GM23338 (cell line): ENCODE data around the gene SNAPC2. TPM values are rescaled to one million over a fixed set of nuclear protein-coding genes. Genes with fewer than 3 reads are reported as not detected.

Experiments used
- ATAC-seq: fragments of 200-7000 bp; cut with Tn5 transposase; 3 replicates; pipeline ENCODE4 v1.9.1; 2020
- DNase-seq: peaks from one replicate; pipeline ENCODE4 v3.0.0-alpha.2; 2015; ENCODE audit warnings: low spot score
- H2AFZ ChIP-seq: fragments of 200-600 bp; sonication (generic); 2 replicates; pipeline ENCODE4 v1.8.0; 2016; ENCODE audit warnings: antibody characterized with exemption, mild to moderate bottlenecking, moderate library complexity
- H3F3A ChIP-seq: fragments of 200-600 bp; sonication (generic); replicated peaks from 2 replicates; pipeline ENCODE4 v1.8.0; 2017; ENCODE audit warnings: antibody characterized with exemption, mixed run types, low read depth
- H3K27ac ChIP-seq: fragments of 200-600 bp; sonication (generic); 2 replicates; pipeline ENCODE4 v1.6.1; 2016; ENCODE audit warnings: low read depth
- H3K27me3 ChIP-seq: fragments of 200-600 bp; sonication (generic); 2 replicates; pipeline ENCODE4 v1.8.0; 2016; ENCODE audit warnings: mild to moderate bottlenecking, mixed run types, moderate library complexity; ENCODE audit not compliant: insufficient read depth
- H3K36me3 ChIP-seq: fragments of 200-600 bp; sonication (generic); 2 replicates; pipeline ENCODE4 v1.8.0; 2016; ENCODE audit warnings: mild to moderate bottlenecking; ENCODE audit not compliant: insufficient read depth
- H3K4me1 ChIP-seq: fragments of 200-600 bp; sonication (generic); 2 replicates; pipeline ENCODE4 v1.8.0; 2016; ENCODE audit warnings: mild to moderate bottlenecking, moderate library complexity; ENCODE audit not compliant: insufficient read depth
- H3K4me2 ChIP-seq: fragments of 200-600 bp; sonication (generic); 2 replicates; pipeline ENCODE4 v1.7.1; 2017; ENCODE audit warnings: mixed run types
- H3K4me3 ChIP-seq: fragments of 200-600 bp; sonication (generic); 2 replicates; pipeline ENCODE4 v1.6.1; 2016; ENCODE audit warnings: mixed run types
- H3K79me2 ChIP-seq: fragments of 200-600 bp; sonication (generic); replicated peaks from 2 replicates; pipeline ENCODE4 v1.8.0; 2017; ENCODE audit warnings: mild to moderate bottlenecking; ENCODE audit not compliant: insufficient read depth
- H3K9me2 ChIP-seq: fragments of 200-600 bp; sonication (generic); 2 replicates; pipeline ENCODE4 v1.8.0; 2017; ENCODE audit not compliant: insufficient read depth
- H4K20me1 ChIP-seq: fragments of 200-600 bp; sonication (generic); replicated peaks from 2 replicates; pipeline ENCODE4 v1.8.0; 2017; ENCODE audit warnings: mild to moderate bottlenecking; ENCODE audit not compliant: insufficient read depth
- H3K27ac Mint-ChIP-seq: 2 replicates; pipeline ENCODE4 v1.8.0; 2020; ENCODE audit warnings: inconsistent platforms, mild to moderate bottlenecking, moderate library complexity, mixed read lengths
- H3K27me3 Mint-ChIP-seq: 3 replicates; pipeline ENCODE4 v1.8.0; 2022; ENCODE audit warnings: low read depth, mild to moderate bottlenecking, moderate library complexity, mixed read lengths, inconsistent platforms; ENCODE audit not compliant: insufficient read depth, poor library complexity
- H3K36me3 Mint-ChIP-seq: 3 replicates; pipeline ENCODE4 v1.8.0; 2021; ENCODE audit warnings: low read depth, mild to moderate bottlenecking, inconsistent platforms, moderate library complexity, mixed read lengths
- H3K4me1 Mint-ChIP-seq: 3 replicates; pipeline ENCODE4 v1.8.0; 2020; ENCODE audit warnings: mild to moderate bottlenecking, inconsistent platforms, mixed read lengths
- H3K4me3 Mint-ChIP-seq: 3 replicates; pipeline ENCODE4 v1.8.0; 2021; ENCODE audit warnings: moderate library complexity, mild to moderate bottlenecking, inconsistent platforms, mixed read lengths
- H3K9me3 Mint-ChIP-seq: 3 replicates; pipeline ENCODE4 v1.8.0; 2020; ENCODE audit warnings: moderate library complexity, mild to moderate bottlenecking, inconsistent platforms, mixed read lengths
- EZH2 ChIP-seq: fragments of 200-600 bp; sonication (generic); IDR thresholded peaks from one replicate; pipeline ENCODE4 v1.8.0; 2017; ENCODE audit warnings: antibody characterized with exemption, mild to moderate bottlenecking, low read depth; ENCODE audit not compliant: unreplicated experiment
- EZH2phosphoT487 ChIP-seq: fragments of 200-600 bp; sonication (generic); IDR thresholded peaks from one replicate; pipeline ENCODE4 v1.8.1; 2018; ENCODE audit warnings: antibody characterized with exemption; ENCODE audit not compliant: unreplicated experiment
- NANOG ChIP-seq: IDR thresholded peaks from 2 replicates; pipeline ENCODE4 v1.6.1; 2016; ENCODE audit warnings: antibody characterized with exemption, borderline replicate concordance
- POLR2AphosphoS5 ChIP-seq: IDR thresholded peaks from 2 replicates; pipeline ENCODE4 v1.6.1; 2016; ENCODE audit warnings: antibody characterized with exemption, low read depth
- STAT1 ChIP-seq: IDR thresholded peaks from one replicate; pipeline ENCODE4 v1.6.1; 2016; ENCODE audit warnings: antibody characterized with exemption; ENCODE audit not compliant: unreplicated experiment
- ZNF114 ChIP-seq: fragments of 250-450 bp; sonication (Bioruptor Pico); IDR thresholded peaks from 2 replicates; pipeline ENCODE4 v1.5.0; 2020; ENCODE audit warnings: mild to moderate bottlenecking, moderate library complexity
- ZNF331 ChIP-seq: fragments of 250-450 bp; sonication (Bioruptor Pico); IDR thresholded peaks from 2 replicates; pipeline ENCODE4 v1.5.0; 2020; ENCODE audit warnings: low read depth, mild to moderate bottlenecking, moderate library complexity
- polyA plus RNA-seq: library from polyadenylated mRNA; unstranded; fragments of >200 nt; fragmentation: Nextera tagmentation; extraction: Ambion mirVana; gene quantifications from 2 replicates; pipeline ENCODE4 v1.2.1, GENCODE V29; 2016
- total RNA-seq: library from RNA; depleted of rRNA; stranded (reverse); fragments of >200 nt; shearing (Covaris generic); gene quantifications from 2 replicates; pipeline ENCODE4 v1.2.3, GENCODE V29; 2014
- TF ChIP-seq, protein P1 (sequence below): IDR thresholded peaks from one replicate; pipeline ENCODE4 v1.6.1; 2018; ENCODE audit warnings: antibody characterized with exemption; ENCODE audit not compliant: unreplicated experiment
- TF ChIP-seq, protein P2 (sequence below), 2 experiments: fragments of 200-600 bp in 1 of 2; sonication (generic) in 1 of 2; conservative IDR thresholded peaks; 2 replicates each; pipeline versions ENCODE4 v1.5.1 to v1.6.1; 2016 to 2017; ENCODE audit warnings: antibody characterized with exemption in 2 of 2, low read depth in 2 of 2, mild to moderate bottlenecking in 2 of 2, moderate library complexity in 1 of 2
- TF ChIP-seq, protein P3 (sequence below): fragments of 250-450 bp; sonication (Bioruptor Pico); IDR thresholded peaks from 2 replicates; pipeline ENCODE4 v1.5.0; 2020; ENCODE audit warnings: mild to moderate bottlenecking, moderate library complexity

The SNAPC2 gene
- total and polyA plus RNA-seq, 2 experiments from 2014 or later, result 17.1 to 25.1 TPM

DNA sequence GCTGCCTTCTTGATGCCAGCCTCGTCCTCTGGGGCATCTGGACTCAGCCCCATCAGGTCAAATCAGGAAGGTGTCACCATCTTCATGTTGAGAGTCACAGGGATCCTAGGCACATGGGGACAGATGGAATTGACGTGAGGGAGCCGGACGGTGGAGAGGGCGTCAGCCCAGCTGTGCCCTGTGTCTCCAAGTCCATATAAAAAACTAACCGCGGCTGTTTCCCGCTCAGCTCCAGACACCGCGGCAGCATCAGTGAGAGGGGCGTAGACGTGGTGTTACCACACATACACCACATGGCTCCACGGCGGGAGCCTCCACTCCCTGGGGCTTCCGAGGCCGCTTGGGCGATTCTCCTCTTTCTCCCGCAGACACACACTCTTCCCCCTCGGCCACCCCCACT is 40.3 kb upstream of the SNAPC2 start:
- Histone ChIP-seq H3K9me2 (no peaks in the 10 kb centered on the region), H4K20me1 (no peaks in the 10 kb centered on the region; the same call in 1 of the 2 replicates), H3K79me2 (no peaks in the 10 kb centered on the region), H3K36me3 (no peaks in the 10 kb centered on the region), H3K4me3 (no peak overlapping the region), H3F3A (0 out of 2 replicates have a peak, but pooled peaks cover 3% of the 10 kb centered on the region), H3K4me2 (no peak overlapping the region), H3K4me1 (peaks cover 1% of the 10 kb centered on the region; the same call in 1 of the 2 replicates), H2AFZ (no peak overlapping the region), H3K27me3 (no peaks in the 10 kb centered on the region), H3K27ac (no peak overlapping the region)
- DNase-seq (no peak), ATAC-seq (peak; percentile 45; the same call in 2 of the 3 replicates)
- Mint-ChIP-seq H3K36me3 (no peaks in the 10 kb centered on the region), H3K27me3 (peaks cover 6% of the 10 kb centered on the region), H3K9me3 (no peaks in the 10 kb centered on the region), H3K4me3 (no peak overlapping the region), H3K27ac (no peak overlapping the region), H3K4me1 (no peaks in the 10 kb centered on the region; the same call in 2 of the 3 replicates)
- TF ChIP-seq NANOG, result no peak
- no peak for TF ChIP-seq POLR2AphosphoS5
- TF ChIP-seq, protein P1, sequence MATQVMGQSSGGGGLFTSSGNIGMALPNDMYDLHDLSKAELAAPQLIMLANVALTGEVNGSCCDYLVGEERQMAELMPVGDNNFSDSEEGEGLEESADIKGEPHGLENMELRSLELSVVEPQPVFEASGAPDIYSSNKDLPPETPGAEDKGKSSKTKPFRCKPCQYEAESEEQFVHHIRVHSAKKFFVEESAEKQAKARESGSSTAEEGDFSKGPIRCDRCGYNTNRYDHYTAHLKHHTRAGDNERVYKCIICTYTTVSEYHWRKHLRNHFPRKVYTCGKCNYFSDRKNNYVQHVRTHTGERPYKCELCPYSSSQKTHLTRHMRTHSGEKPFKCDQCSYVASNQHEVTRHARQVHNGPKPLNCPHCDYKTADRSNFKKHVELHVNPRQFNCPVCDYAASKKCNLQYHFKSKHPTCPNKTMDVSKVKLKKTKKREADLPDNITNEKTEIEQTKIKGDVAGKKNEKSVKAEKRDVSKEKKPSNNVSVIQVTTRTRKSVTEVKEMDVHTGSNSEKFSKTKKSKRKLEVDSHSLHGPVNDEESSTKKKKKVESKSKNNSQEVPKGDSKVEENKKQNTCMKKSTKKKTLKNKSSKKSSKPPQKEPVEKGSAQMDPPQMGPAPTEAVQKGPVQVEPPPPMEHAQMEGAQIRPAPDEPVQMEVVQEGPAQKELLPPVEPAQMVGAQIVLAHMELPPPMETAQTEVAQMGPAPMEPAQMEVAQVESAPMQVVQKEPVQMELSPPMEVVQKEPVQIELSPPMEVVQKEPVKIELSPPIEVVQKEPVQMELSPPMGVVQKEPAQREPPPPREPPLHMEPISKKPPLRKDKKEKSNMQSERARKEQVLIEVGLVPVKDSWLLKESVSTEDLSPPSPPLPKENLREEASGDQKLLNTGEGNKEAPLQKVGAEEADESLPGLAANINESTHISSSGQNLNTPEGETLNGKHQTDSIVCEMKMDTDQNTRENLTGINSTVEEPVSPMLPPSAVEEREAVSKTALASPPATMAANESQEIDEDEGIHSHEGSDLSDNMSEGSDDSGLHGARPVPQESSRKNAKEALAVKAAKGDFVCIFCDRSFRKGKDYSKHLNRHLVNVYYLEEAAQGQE, result no peak
- TF ChIP-seq, protein P2, sequence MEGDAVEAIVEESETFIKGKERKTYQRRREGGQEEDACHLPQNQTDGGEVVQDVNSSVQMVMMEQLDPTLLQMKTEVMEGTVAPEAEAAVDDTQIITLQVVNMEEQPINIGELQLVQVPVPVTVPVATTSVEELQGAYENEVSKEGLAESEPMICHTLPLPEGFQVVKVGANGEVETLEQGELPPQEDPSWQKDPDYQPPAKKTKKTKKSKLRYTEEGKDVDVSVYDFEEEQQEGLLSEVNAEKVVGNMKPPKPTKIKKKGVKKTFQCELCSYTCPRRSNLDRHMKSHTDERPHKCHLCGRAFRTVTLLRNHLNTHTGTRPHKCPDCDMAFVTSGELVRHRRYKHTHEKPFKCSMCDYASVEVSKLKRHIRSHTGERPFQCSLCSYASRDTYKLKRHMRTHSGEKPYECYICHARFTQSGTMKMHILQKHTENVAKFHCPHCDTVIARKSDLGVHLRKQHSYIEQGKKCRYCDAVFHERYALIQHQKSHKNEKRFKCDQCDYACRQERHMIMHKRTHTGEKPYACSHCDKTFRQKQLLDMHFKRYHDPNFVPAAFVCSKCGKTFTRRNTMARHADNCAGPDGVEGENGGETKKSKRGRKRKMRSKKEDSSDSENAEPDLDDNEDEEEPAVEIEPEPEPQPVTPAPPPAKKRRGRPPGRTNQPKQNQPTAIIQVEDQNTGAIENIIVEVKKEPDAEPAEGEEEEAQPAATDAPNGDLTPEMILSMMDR (conservative IDR thresholded peaks at IDR 0.05; ENCODE audit: low read depth in 2 of 2), result no peak
- no peak for TF ChIP-seq EZH2phosphoT487
- TF ChIP-seq EZH2, result no peak
- TF ChIP-seq, protein P3, sequence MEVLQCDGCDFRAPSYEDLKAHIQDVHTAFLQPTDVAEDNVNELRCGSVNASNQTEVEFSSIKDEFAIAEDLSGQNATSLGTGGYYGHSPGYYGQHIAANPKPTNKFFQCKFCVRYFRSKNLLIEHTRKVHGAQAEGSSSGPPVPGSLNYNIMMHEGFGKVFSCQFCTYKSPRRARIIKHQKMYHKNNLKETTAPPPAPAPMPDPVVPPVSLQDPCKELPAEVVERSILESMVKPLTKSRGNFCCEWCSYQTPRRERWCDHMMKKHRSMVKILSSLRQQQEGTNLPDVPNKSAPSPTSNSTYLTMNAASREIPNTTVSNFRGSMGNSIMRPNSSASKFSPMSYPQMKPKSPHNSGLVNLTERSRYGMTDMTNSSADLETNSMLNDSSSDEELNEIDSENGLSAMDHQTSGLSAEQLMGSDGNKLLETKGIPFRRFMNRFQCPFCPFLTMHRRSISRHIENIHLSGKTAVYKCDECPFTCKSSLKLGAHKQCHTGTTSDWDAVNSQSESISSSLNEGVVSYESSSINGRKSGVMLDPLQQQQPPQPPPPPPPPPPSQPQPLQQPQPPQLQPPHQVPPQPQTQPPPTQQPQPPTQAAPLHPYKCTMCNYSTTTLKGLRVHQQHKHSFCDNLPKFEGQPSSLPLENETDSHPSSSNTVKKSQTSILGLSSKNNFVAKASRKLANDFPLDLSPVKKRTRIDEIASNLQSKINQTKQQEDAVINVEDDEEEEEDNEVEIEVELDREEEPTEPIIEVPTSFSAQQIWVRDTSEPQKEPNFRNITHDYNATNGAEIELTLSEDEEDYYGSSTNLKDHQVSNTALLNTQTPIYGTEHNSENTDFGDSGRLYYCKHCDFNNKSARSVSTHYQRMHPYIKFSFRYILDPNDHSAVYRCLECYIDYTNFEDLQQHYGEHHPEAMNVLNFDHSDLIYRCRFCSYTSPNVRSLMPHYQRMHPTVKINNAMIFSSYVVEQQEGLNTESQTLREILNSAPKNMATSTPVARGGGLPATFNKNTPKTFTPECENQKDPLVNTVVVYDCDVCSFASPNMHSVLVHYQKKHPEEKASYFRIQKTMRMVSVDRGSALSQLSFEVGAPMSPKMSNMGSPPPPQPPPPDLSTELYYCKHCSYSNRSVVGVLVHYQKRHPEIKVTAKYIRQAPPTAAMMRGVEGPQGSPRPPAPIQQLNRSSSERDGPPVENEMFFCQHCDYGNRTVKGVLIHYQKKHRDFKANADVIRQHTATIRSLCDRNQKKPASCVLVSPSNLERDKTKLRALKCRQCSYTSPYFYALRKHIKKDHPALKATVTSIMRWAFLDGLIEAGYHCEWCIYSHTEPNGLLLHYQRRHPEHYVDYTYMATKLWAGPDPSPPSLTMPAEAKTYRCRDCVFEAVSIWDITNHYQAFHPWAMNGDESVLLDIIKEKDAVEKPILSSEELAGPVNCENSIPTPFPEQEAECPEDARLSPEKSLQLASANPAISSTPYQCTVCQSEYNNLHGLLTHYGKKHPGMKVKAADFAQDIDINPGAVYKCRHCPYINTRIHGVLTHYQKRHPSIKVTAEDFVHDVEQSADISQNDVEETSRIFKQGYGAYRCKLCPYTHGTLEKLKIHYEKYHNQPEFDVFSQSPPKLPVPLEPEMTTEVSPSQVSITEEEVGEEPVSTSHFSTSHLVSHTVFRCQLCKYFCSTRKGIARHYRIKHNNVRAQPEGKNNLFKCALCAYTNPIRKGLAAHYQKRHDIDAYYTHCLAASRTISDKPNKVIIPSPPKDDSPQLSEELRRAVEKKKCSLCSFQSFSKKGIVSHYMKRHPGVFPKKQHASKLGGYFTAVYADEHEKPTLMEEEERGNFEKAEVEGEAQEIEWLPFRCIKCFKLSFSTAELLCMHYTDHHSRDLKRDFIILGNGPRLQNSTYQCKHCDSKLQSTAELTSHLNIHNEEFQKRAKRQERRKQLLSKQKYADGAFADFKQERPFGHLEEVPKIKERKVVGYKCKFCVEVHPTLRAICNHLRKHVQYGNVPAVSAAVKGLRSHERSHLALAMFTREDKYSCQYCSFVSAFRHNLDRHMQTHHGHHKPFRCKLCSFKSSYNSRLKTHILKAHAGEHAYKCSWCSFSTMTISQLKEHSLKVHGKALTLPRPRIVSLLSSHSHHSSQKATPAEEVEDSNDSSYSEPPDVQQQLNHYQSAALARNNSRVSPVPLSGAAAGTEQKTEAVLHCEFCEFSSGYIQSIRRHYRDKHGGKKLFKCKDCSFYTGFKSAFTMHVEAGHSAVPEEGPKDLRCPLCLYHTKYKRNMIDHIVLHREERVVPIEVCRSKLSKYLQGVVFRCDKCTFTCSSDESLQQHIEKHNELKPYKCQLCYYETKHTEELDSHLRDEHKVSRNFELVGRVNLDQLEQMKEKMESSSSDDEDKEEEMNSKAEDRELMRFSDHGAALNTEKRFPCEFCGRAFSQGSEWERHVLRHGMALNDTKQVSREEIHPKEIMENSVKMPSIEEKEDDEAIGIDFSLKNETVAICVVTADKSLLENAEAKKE (CRISPR knock-in tag), result no peak
- TF ChIP-seq ZNF331, result no peak
- no peak for TF ChIP-seq STAT1
- no peak for TF ChIP-seq ZNF114
